HG03378 (cell line): ENCODE results near the gene OPN1MW3.
"Not testable (repeated sequence)": the region's sequence is repeated elsewhere in the genome, so short reads cannot be mapped to it uniquely, and the experiment has no call there.

ENCODE experiments used
- ATAC-seq: cut with Tn5 transposase; IDR thresholded peaks from one replicate; pipeline ENCODE4 v1.9.1; 2021; ENCODE audit warnings: mild to moderate bottlenecking, moderate library complexity; ENCODE audit not compliant: unreplicated experiment

OPN1MW3 gene

GRCh38 chrX:154257282-154257681, at the start of gene OPN1MW3:
OPN1MW3 (plus strand) TSS chrX:154257582; CDS start chrX:154257620, 38 bp downstream.
- not testable (repeated sequence) for ATAC-seq

GRCh38 chrX:154209670-154210418, 47.5 kb upstream of the OPN1MW3 start:
- peak; percentile 80 for ATAC-seq

- ATAC-seq: not testable (repeated sequence)
These were observed 46.3 kb upstream of the OPN1MW3 start for GRCh38 chrX:154211057-154211456.

GRCh38 chrX:154211499-154211898, 45.9 kb upstream of the OPN1MW3 start:
- ATAC-seq: not testable (repeated sequence)

GRCh38 chrX:154219456-154219855, 37.9 kb upstream of the OPN1MW3 start, which contains the start of gene OPN1MW2:
OPN1MW2 (plus strand) TSS chrX:154219756; CDS start chrX:154219816, 60 bp downstream.
- ATAC-seq: not testable (repeated sequence)

GRCh38 chrX:154225292-154225691, 32.1 kb upstream of the OPN1MW3 start:
- not testable (repeated sequence) for ATAC-seq

- not testable (repeated sequence) for ATAC-seq
These were observed 30.7 kb upstream of the OPN1MW3 start for GRCh38 chrX:154226706-154227105.

- not testable (repeated sequence) for ATAC-seq
These were observed 25.9 kb upstream of the OPN1MW3 start for GRCh38 chrX:154231443-154231842.

GRCh38 chrX:154233620-154234019, 23.8 kb upstream of the OPN1MW3 start:
- ATAC-seq: not testable (repeated sequence)

- ATAC-seq: not testable (repeated sequence)
These were observed 18.3 kb upstream of the OPN1MW3 start for GRCh38 chrX:154238939-154239559.

- not testable (repeated sequence) for ATAC-seq
These were observed 17.3 kb upstream of the OPN1MW3 start for GRCh38 chrX:154239982-154240503.

GRCh38 chrX:154247377-154248045, 9.9 kb upstream of the OPN1MW3 start:
- ATAC-seq: peak; percentile 84

GRCh38 chrX:154248076-154248475, 9.3 kb upstream of the OPN1MW3 start:
- not testable (repeated sequence) for ATAC-seq

GRCh38 chrX:154258711-154259110, 1.3 kb downstream of the OPN1MW3 start:
- not testable (repeated sequence) for ATAC-seq

GRCh38 chrX:154263072-154263471, 5.7 kb downstream of the OPN1MW3 start:
- ATAC-seq: not testable (repeated sequence)

GRCh38 chrX:154269245-154269644, 11.9 kb downstream of the OPN1MW3 start:
- not testable (repeated sequence) for ATAC-seq

- peak; percentile 74 for ATAC-seq
These were observed 27.3 kb downstream of the OPN1MW3 start for GRCh38 chrX:154284489-154285338.

- ATAC-seq: not testable (repeated sequence)
These were observed 29.0 kb downstream of the OPN1MW3 start for GRCh38 chrX:154286406-154286805.

- no peak for ATAC-seq
These were observed 37.6 kb downstream of the OPN1MW3 start, which contains the start of gene TEX28 for GRCh38 chrX:154294791-154295574. TEX28 (minus strand) TSS chrX:154295124; CDS start chrX:154292117, 3,007 bp downstream.
